ENCODE measurements around the gene ZBTB16.

- TF ChIP-seq CTCF (IDR thresholded peaks at IDR 0.05) (no peak), POLR2A (IDR thresholded peaks at IDR 0.05) (no peak)
Observed at GRCh38 chr11:114110123-114110522, 50.6 kb downstream of the ZBTB16 start.

Data from uterus (tissue), 2 donors.